HCT116 (cell line): Measurements from ENCODE around the gene GTSF1L. TPM values are rescaled to one million over a fixed set of nuclear protein-coding genes. Genes with fewer than 3 reads are reported as not detected.
A peak's percentile ranks its signal among the peaks of the same experiment; 100 is the strongest.

Experiments used
- ATAC-seq: fragments of 200-7000 bp; cut with Tn5 transposase; 2 replicates; pipeline ENCODE4 v1.9.1; 2020; ENCODE audit warnings: mild to moderate bottlenecking, moderate library complexity
- BruUV-seq: library from RNA; stranded (reverse); fragments of 400-500 nt; replicated peaks from 2 replicates; lab custom pipeline; 2021; lab: Mats Ljungman, UMichigan
- CTCF ChIA-PET: fragments of 300-600 bp; sonication (Branson Sonifier 250); formaldehyde crosslinking; loops from one replicate; lab custom pipeline; 2021; ENCODE audit warnings: antibody characterized with exemption; lab: Charles Lee
- POLR2A ChIA-PET: fragments of 300-600, 350-600 bp; sonication (Branson Sonifier 250); formaldehyde crosslinking; loops from one replicate; lab custom pipeline; 2021; ENCODE audit warnings: antibody characterized with exemption; lab: Charles Lee
- RAD21 ChIA-PET, 2 experiments: fragments of 300-600 bp; sonication (Branson Sonifier 250); formaldehyde crosslinking; loops; one replicate each; lab custom pipeline; 2023; ENCODE audit warnings: low total read pairs in 2 of 2; ENCODE audit not compliant: uncharacterized antibody in 2 of 2, unreplicated experiment in 2 of 2, low non-redundant PET in 1 of 2; lab: Charles Lee
- DNase-seq: peaks from one replicate; pipeline ENCODE4 v3.0.0-alpha.2; 2010; ENCODE audit warnings: low read depth, low spot score
- H2AFZ ChIP-seq: fragments of 200-600 bp; shearing (Covaris generic), sonication (generic); 2 replicates; pipeline ENCODE4 v1.6.1; 2017; ENCODE audit warnings: low read depth, mixed run types, mixed read lengths, antibody characterized with exemption, low read length; ENCODE audit not compliant: poor library complexity, severe bottlenecking
- H3K27ac ChIP-seq: 2 replicates; pipeline ENCODE4 v1.5.1; 2012; ENCODE audit warnings: low read depth, low read length
- H3K27me3 ChIP-seq: fragments of 200-600 bp; sonication (generic); 2 replicates; pipeline ENCODE4 v1.6.1; 2016; ENCODE audit warnings: mixed run types, low read length, mixed read lengths; ENCODE audit not compliant: insufficient read depth
- H3K36me3 ChIP-seq, 2 experiments: fragments of 200-500 bp in 1 of 2; fragments of 200-600 bp in 1 of 2; sonication (Bioruptor generic) in 1 of 2; sonication (generic) in 1 of 2; 2 replicates each; pipeline versions ENCODE4 v1.5.1 to v1.6.1; 2014 to 2016; ENCODE audit warnings: low read length in 2 of 2, inconsistent platforms in 1 of 2, mixed read lengths in 1 of 2, mixed run types in 1 of 2; ENCODE audit not compliant: insufficient read depth in 2 of 2, control insufficient read depth in 1 of 2
- H3K4me1 ChIP-seq, 2 experiments: fragments of 200-600 bp in 1 of 2; sonication (generic) in 1 of 2; 2 replicates each; pipeline versions ENCODE4 v1.5.1 to v1.6.1; 2012 to 2017; ENCODE audit warnings: low read length in 2 of 2, inconsistent platforms in 1 of 2, mild to moderate bottlenecking in 1 of 2, mixed read lengths in 1 of 2, mixed run types in 1 of 2, moderate library complexity in 1 of 2; ENCODE audit not compliant: insufficient read depth in 2 of 2, control insufficient read depth in 1 of 2
- H3K4me2 ChIP-seq: fragments of 200-600 bp; sonication (generic); 2 replicates; pipeline ENCODE4 v1.6.1; 2017; ENCODE audit warnings: mixed run types, low read length, mixed read lengths
- H3K4me3 ChIP-seq, 2 experiments: fragments of 200-600 bp in 1 of 2; sonication (generic) in 1 of 2; replicated peaks in 1 of 2; 2 replicates each; pipeline ENCODE4 v1.5.1; 2011 to 2016; ENCODE audit warnings: low read length in 2 of 2, control low read depth in 1 of 2, low read depth in 1 of 2, mild to moderate bottlenecking in 1 of 2, mixed read lengths in 1 of 2, mixed run types in 1 of 2
- H3K79me2 ChIP-seq: fragments of 200-600 bp; sonication (generic); 2 replicates; pipeline ENCODE4 v1.6.1; 2017; ENCODE audit warnings: mild to moderate bottlenecking, mixed run types, low read length, moderate library complexity, mixed read lengths; ENCODE audit not compliant: insufficient read depth
- H3K9ac ChIP-seq: fragments of 200-600 bp; sonication (generic); 2 replicates; pipeline ENCODE4 v1.6.1; 2016; ENCODE audit warnings: low read length, mixed read lengths
- H3K9me2 ChIP-seq: fragments of 200-600 bp; sonication (generic), shearing (Covaris generic); 2 replicates; pipeline ENCODE4 v1.6.1; 2017; ENCODE audit warnings: mixed run types, mild to moderate bottlenecking, moderate library complexity; ENCODE audit not compliant: insufficient read depth
- H3K9me3 ChIP-seq, 2 experiments: fragments of 200-500 bp in 1 of 2; fragments of 200-600 bp in 1 of 2; sonication (Bioruptor generic) in 1 of 2; sonication (generic) in 1 of 2; 2 replicates each; pipeline ENCODE4 v1.6.1; 2014 to 2017; ENCODE audit warnings: low read length in 2 of 2, mixed read lengths in 2 of 2, inconsistent platforms in 1 of 2, low read depth in 1 of 2, mild to moderate bottlenecking in 1 of 2, mixed run types in 1 of 2, moderate library complexity in 1 of 2; ENCODE audit not compliant: control insufficient read depth in 1 of 2, insufficient read depth in 1 of 2
- H4K20me1 ChIP-seq: fragments of 200-600 bp; sonication (generic), shearing (Covaris generic); 2 replicates; pipeline ENCODE4 v1.6.1; 2017; ENCODE audit warnings: mixed run types, mild to moderate bottlenecking, moderate library complexity; ENCODE audit not compliant: insufficient read depth
- CBX3 ChIP-seq: IDR thresholded peaks from 2 replicates; pipeline ENCODE4 v1.6.1; 2012; ENCODE audit warnings: low read depth
- CEBPB ChIP-seq: IDR thresholded peaks from 2 replicates; pipeline ENCODE4 v1.6.1; 2012; ENCODE audit warnings: low read depth
- CTCF ChIP-seq, 3 experiments: fragments of 200-600 bp in 1 of 3; sonication (generic) in 1 of 3; IDR thresholded peaks in 2 of 3; conservative IDR thresholded peaks in 1 of 3; 2 replicates each; pipeline ENCODE4 v1.5.1; 2012 to 2017; ENCODE audit warnings: low read depth in 2 of 3, low read length in 2 of 3, antibody characterized with exemption in 1 of 3, borderline replicate concordance in 1 of 3, control low read depth in 1 of 3, mild to moderate bottlenecking in 1 of 3, mixed read lengths in 1 of 3, mixed run types in 1 of 3, moderate library complexity in 1 of 3; ENCODE audit not compliant: insufficient read depth in 1 of 3
- ELF1 ChIP-seq: IDR thresholded peaks from 2 replicates; pipeline ENCODE4 v1.6.1; 2012; ENCODE audit warnings: low read depth, borderline replicate concordance
- EZH2 ChIP-seq: fragments of 200-600 bp; sonication (generic); IDR thresholded peaks from 2 replicates; pipeline ENCODE4 v1.6.1; 2017; ENCODE audit warnings: antibody characterized with exemption, mixed run types
- JUND ChIP-seq: IDR thresholded peaks from 2 replicates; pipeline ENCODE4 v1.6.1; 2012
- MAX ChIP-seq: IDR thresholded peaks from 2 replicates; pipeline ENCODE4 v1.6.1; 2012
- POLR2A ChIP-seq: IDR thresholded peaks from 2 replicates; pipeline ENCODE4 v1.7.0; 2011; ENCODE audit warnings: borderline replicate concordance; ENCODE audit not compliant: insufficient read depth, insufficient read length; ENCODE audit errors: extremely low read depth
- SIN3A ChIP-seq: IDR thresholded peaks from 2 replicates; pipeline ENCODE4 v1.6.1; 2012; ENCODE audit warnings: low read depth
- SP1 ChIP-seq: IDR thresholded peaks from 2 replicates; pipeline ENCODE4 v1.6.1; 2012; ENCODE audit warnings: low read depth
- TCF7L2 ChIP-seq: IDR thresholded peaks from 2 replicates; pipeline ENCODE4 v1.7.0; 2011; ENCODE audit warnings: borderline replicate concordance, inconsistent platforms; ENCODE audit not compliant: insufficient read depth, insufficient read length; ENCODE audit errors: extremely low read depth
- YY1 ChIP-seq: IDR thresholded peaks from 2 replicates; pipeline ENCODE4 v1.6.1; 2011; ENCODE audit warnings: low read length, low read depth, moderate library complexity, mild to moderate bottlenecking; ENCODE audit not compliant: insufficient replicate concordance; ENCODE audit errors: extremely low read depth
- ZFX ChIP-seq: fragments of 450-650 bp; IDR thresholded peaks from 2 replicates; pipeline ENCODE4 v1.6.1; 2017
- intact Hi-C: fragments of 100-400 bp; cut with micrococcal nuclease; formaldehyde crosslinking; loops from 2 replicates; pipeline ENCODE4 v1.10.0; 2022
- total RNA-seq: library from RNA; stranded (reverse); gene quantifications from one replicate; pipeline ENCODE4 v1.2.1, GENCODE V29; 2021; ENCODE audit not compliant: unreplicated experiment
- TF ChIP-seq, protein P1 (sequence below): IDR thresholded peaks from 2 replicates; pipeline ENCODE4 v1.6.1; 2011; ENCODE audit warnings: mild to moderate bottlenecking, low read length, moderate library complexity; ENCODE audit not compliant: insufficient replicate concordance; ENCODE audit errors: extremely low read depth
- TF ChIP-seq, protein P2 (sequence below): IDR thresholded peaks from 2 replicates; pipeline ENCODE4 v1.6.1; 2012; ENCODE audit warnings: low read depth

GTSF1L gene
- total RNA-seq, 1 experiment from 2014 or later, result not detected

DNA sequence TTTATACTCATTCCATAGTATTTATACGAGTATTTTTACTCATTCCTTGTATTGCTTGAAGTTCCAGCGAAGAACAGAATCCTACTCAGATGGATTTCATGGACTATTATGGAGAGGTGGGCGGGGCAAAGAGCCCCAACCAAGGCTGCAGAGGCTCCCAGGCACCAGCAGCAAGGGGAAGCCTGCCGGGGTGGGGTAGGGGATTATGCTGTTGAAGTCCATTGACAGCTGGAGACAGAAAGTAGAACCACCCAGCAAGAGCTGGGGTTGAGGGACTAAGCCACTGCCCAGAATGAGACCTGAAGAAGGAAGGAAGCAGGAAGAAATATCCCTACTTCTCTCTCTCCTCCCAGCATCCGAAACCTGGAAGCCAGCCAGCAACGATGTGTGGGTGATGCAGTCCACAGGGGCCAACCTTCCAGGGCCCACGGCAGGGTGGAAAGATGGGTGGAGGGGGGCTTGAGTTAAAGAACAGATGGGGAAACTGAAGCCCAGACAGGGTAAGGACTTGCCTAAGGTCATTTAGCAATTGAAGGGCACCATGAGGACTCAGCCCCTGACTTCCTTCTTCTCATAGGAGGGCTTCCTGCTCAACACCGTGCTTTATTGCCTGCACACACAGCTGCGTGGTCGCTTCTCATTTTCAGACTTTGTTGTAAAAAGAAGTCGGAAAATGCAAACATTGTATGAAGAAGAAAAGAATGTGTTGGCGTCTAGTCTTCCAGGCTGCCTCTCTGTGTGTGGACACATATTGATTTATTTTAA is 18.3 kb upstream of the GTSF1L start:
- H3K9ac ChIP-seq, result 0 out of 2 replicates have a peak overlapping the region, but pooled peaks have one; percentile 7
- peak overlapping the region; percentile 62 for H3K4me2 ChIP-seq
- ATAC-seq, result no peak
- intact Hi-C loops, result no loop called here
- POLR2A ChIA-PET, result no interaction called here
- RAD21 ChIA-PET, result no interaction called here
- peaks cover 2 to 39% of the 10 kb centered on the region in 2 experiments; a peak in 3 of 4 replicates for H3K4me1 ChIP-seq
- TF ChIP-seq SIN3A, result no peak
- no peak for TF ChIP-seq ELF1
- no peak for TF ChIP-seq SP1
- TF ChIP-seq, protein P1, sequence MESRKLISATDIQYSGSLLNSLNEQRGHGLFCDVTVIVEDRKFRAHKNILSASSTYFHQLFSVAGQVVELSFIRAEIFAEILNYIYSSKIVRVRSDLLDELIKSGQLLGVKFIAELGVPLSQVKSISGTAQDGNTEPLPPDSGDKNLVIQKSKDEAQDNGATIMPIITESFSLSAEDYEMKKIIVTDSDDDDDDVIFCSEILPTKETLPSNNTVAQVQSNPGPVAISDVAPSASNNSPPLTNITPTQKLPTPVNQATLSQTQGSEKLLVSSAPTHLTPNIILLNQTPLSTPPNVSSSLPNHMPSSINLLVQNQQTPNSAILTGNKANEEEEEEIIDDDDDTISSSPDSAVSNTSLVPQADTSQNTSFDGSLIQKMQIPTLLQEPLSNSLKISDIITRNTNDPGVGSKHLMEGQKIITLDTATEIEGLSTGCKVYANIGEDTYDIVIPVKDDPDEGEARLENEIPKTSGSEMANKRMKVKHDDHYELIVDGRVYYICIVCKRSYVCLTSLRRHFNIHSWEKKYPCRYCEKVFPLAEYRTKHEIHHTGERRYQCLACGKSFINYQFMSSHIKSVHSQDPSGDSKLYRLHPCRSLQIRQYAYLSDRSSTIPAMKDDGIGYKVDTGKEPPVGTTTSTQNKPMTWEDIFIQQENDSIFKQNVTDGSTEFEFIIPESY, result no peak
- no peak for TF ChIP-seq JUND
- TF ChIP-seq MAX, result no peak
- no peak for TF ChIP-seq YY1
- TF ChIP-seq CBX3, result no peak
- no peak for TF ChIP-seq TCF7L2
- TF ChIP-seq POLR2A, result no peak
- TF ChIP-seq, protein P2, sequence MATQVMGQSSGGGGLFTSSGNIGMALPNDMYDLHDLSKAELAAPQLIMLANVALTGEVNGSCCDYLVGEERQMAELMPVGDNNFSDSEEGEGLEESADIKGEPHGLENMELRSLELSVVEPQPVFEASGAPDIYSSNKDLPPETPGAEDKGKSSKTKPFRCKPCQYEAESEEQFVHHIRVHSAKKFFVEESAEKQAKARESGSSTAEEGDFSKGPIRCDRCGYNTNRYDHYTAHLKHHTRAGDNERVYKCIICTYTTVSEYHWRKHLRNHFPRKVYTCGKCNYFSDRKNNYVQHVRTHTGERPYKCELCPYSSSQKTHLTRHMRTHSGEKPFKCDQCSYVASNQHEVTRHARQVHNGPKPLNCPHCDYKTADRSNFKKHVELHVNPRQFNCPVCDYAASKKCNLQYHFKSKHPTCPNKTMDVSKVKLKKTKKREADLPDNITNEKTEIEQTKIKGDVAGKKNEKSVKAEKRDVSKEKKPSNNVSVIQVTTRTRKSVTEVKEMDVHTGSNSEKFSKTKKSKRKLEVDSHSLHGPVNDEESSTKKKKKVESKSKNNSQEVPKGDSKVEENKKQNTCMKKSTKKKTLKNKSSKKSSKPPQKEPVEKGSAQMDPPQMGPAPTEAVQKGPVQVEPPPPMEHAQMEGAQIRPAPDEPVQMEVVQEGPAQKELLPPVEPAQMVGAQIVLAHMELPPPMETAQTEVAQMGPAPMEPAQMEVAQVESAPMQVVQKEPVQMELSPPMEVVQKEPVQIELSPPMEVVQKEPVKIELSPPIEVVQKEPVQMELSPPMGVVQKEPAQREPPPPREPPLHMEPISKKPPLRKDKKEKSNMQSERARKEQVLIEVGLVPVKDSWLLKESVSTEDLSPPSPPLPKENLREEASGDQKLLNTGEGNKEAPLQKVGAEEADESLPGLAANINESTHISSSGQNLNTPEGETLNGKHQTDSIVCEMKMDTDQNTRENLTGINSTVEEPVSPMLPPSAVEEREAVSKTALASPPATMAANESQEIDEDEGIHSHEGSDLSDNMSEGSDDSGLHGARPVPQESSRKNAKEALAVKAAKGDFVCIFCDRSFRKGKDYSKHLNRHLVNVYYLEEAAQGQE, result no peak
- no peak for TF ChIP-seq CEBPB
- no peak for TF ChIP-seq ZFX
- TF ChIP-seq EZH2, result no peak
- no peak for TF ChIP-seq CTCF (IDR thresholded peaks at IDR 0.05 in 2 of 3, conservative IDR thresholded peaks at IDR 0.05 in 1 of 3; ENCODE audit: borderline replicate concordance in 1 of 3, insufficient read depth in 1 of 3, low read depth in 2 of 3, low read length in 2 of 3)
- TF ChIP-seq, all 23 proteins: peak for 0
- 0 out of 4 replicates have a peak overlapping the region, but pooled peaks of 1 of the 2 experiments have one; percentile 10 for H3K4me3 ChIP-seq
- no peaks in the 10 kb centered on the region for H3K27me3 ChIP-seq
- no peaks in the 10 kb centered on the region for H3K9me2 ChIP-seq
- BruUV-seq, result no TSS peak
- no peaks in the 10 kb centered on the region for H3K9me3 ChIP-seq
- peak overlapping the region; percentile 88 for H2AFZ ChIP-seq
- DNase-seq, result no peak
- H3K27ac ChIP-seq, result no peak overlapping the region
- CTCF ChIA-PET, result interaction anchor here (1.0 kb wide), 1 partner anchor 207 kb away, joined by 3 read pairs; no protein-coding TSS in a partner anchor
- H3K36me3 ChIP-seq, result no peaks in the 10 kb centered on the region
- H4K20me1 ChIP-seq, result no peaks in the 10 kb centered on the region
- no peaks in the 10 kb centered on the region for H3K79me2 ChIP-seq
